Rectal smooth muscle tissue (tissue), 1 donor: ENCODE results near the gene PTPRG.

Source experiments
- H3K27ac ChIP-seq: one replicate; pipeline ENCODE4 v1.7.0; 2013; ENCODE audit warnings: low read depth, low read length, inconsistent platforms
- H3K27me3 ChIP-seq: one replicate; pipeline ENCODE4 v1.7.0; 2013; ENCODE audit warnings: low read length; ENCODE audit not compliant: control insufficient read depth, insufficient read depth
- H3K36me3 ChIP-seq: one replicate; pipeline ENCODE4 v1.7.0; 2013; ENCODE audit warnings: low read length; ENCODE audit not compliant: control insufficient read depth, insufficient read depth
- H3K4me1 ChIP-seq: one replicate; pipeline ENCODE4 v1.7.0; 2013; ENCODE audit warnings: low read length; ENCODE audit not compliant: control insufficient read depth, insufficient read depth
- H3K4me3 ChIP-seq: one replicate; pipeline ENCODE4 v1.7.0; 2013; ENCODE audit warnings: low read length
- H3K9ac ChIP-seq: one replicate; pipeline ENCODE4 v1.7.0; 2013; ENCODE audit warnings: low read length

Gene PTPRG

GRCh38 chr3:61778095-61778494 is 216.7 kb downstream of the PTPRG start:
- no peaks in the 10 kb centered on the region for H3K27me3 ChIP-seq
- no peak overlapping the region for H3K4me3 ChIP-seq
- H3K27ac ChIP-seq = no peak overlapping the region
- H3K9ac ChIP-seq = no peak overlapping the region
- no peaks in the 10 kb centered on the region for H3K4me1 ChIP-seq
- no peaks in the 10 kb centered on the region for H3K36me3 ChIP-seq

GRCh38 chr3:61780016-61780415 is 218.6 kb downstream of the PTPRG start:
- no peaks in the 10 kb centered on the region for H3K4me1 ChIP-seq
- H3K27ac ChIP-seq = no peak overlapping the region
- H3K9ac ChIP-seq = no peak overlapping the region
- H3K4me3 ChIP-seq = no peak overlapping the region
- H3K36me3 ChIP-seq = no peaks in the 10 kb centered on the region
- H3K27me3 ChIP-seq = no peaks in the 10 kb centered on the region

GRCh38 chr3:61780455-61781228 is 219.3 kb downstream of the PTPRG start:
- Histone ChIP-seq H3K4me3 (no peak overlapping the region), H3K27me3 (no peaks in the 10 kb centered on the region), H3K4me1 (no peaks in the 10 kb centered on the region), H3K9ac (no peak overlapping the region), H3K27ac (no peak overlapping the region), H3K36me3 (no peaks in the 10 kb centered on the region)

GRCh38 chr3:61783993-61784718 is 222.8 kb downstream of the PTPRG start:
- Histone ChIP-seq H3K4me3 (no peak overlapping the region), H3K27ac (no peak overlapping the region), H3K36me3 (no peaks in the 10 kb centered on the region), H3K9ac (no peak overlapping the region), H3K4me1 (no peaks in the 10 kb centered on the region), H3K27me3 (no peaks in the 10 kb centered on the region)

GRCh38 chr3:61788623-61789507 is 227.5 kb downstream of the PTPRG start:
- no peaks in the 10 kb centered on the region for H3K36me3 ChIP-seq
- H3K9ac ChIP-seq = no peak overlapping the region
- no peak overlapping the region for H3K4me3 ChIP-seq
- H3K27me3 ChIP-seq = no peaks in the 10 kb centered on the region
- no peak overlapping the region for H3K27ac ChIP-seq
- no peaks in the 10 kb centered on the region for H3K4me1 ChIP-seq

GRCh38 chr3:61789861-61790260 is 228.5 kb downstream of the PTPRG start:
- no peak overlapping the region for H3K4me3 ChIP-seq
- H3K27me3 ChIP-seq = no peaks in the 10 kb centered on the region
- no peaks in the 10 kb centered on the region for H3K36me3 ChIP-seq
- H3K4me1 ChIP-seq = no peaks in the 10 kb centered on the region
- no peak overlapping the region for H3K9ac ChIP-seq
- no peak overlapping the region for H3K27ac ChIP-seq

GRCh38 chr3:61790411-61790810 is 229.0 kb downstream of the PTPRG start:
- no peaks in the 10 kb centered on the region for H3K36me3 ChIP-seq
- H3K27ac ChIP-seq = no peak overlapping the region
- H3K4me1 ChIP-seq = no peaks in the 10 kb centered on the region

GRCh38 chr3:61793056-61793455 is 231.7 kb downstream of the PTPRG start:
- no peaks in the 10 kb centered on the region for H3K36me3 ChIP-seq
- no peak overlapping the region for H3K9ac ChIP-seq
- H3K27ac ChIP-seq = no peak overlapping the region
- no peaks in the 10 kb centered on the region for H3K27me3 ChIP-seq
- no peak overlapping the region for H3K4me3 ChIP-seq
- H3K4me1 ChIP-seq = no peaks in the 10 kb centered on the region

More at GRCh38 chr3:61790411-61790810, 229.0 kb downstream of the PTPRG start:
- Histone ChIP-seq H3K4me3 (no peak overlapping the region), H3K27me3 (no peaks in the 10 kb centered on the region), H3K9ac (no peak overlapping the region)

- Histone ChIP-seq H3K4me1 (no peaks in the 10 kb centered on the region), H3K36me3 (no peaks in the 10 kb centered on the region), H3K27ac (no peak overlapping the region), H3K9ac (no peak overlapping the region), H3K4me3 (no peak overlapping the region), H3K27me3 (no peaks in the 10 kb centered on the region)
Measured at GRCh38 chr3:61793521-61793920, 232.2 kb downstream of the PTPRG start.

GRCh38 chr3:61794341-61794740 is 233.0 kb downstream of the PTPRG start:
- Histone ChIP-seq H3K27me3 (no peaks in the 10 kb centered on the region), H3K4me3 (no peak overlapping the region), H3K27ac (no peak overlapping the region), H3K36me3 (no peaks in the 10 kb centered on the region), H3K9ac (no peak overlapping the region), H3K4me1 (no peaks in the 10 kb centered on the region)

- Histone ChIP-seq H3K27ac (no peak overlapping the region), H3K36me3 (no peaks in the 10 kb centered on the region), H3K4me1 (no peaks in the 10 kb centered on the region), H3K9ac (no peak overlapping the region), H3K4me3 (no peak overlapping the region), H3K27me3 (no peaks in the 10 kb centered on the region)
Measured at GRCh38 chr3:61794961-61795360, 233.6 kb downstream of the PTPRG start.

GRCh38 chr3:61796088-61796680 is 234.8 kb downstream of the PTPRG start:
- Histone ChIP-seq H3K9ac (no peak overlapping the region), H3K4me3 (no peak overlapping the region), H3K27ac (no peak overlapping the region), H3K27me3 (no peaks in the 10 kb centered on the region), H3K4me1 (no peaks in the 10 kb centered on the region), H3K36me3 (no peaks in the 10 kb centered on the region)
